Right lobe of liver (tissue), 6 donors: ENCODE results near the gene CLMP. TPM values are rescaled to one million over a fixed set of nuclear protein-coding genes. Genes with fewer than 3 reads are reported as not detected.

Experiments used
- ATAC-seq, 4 donors: fragments of 200-7000 bp; cut with Tn5 transposase; one replicate each; pipeline ENCODE4 v1.9.1; 2020; ENCODE audit warnings: mild to moderate bottlenecking in 4 of 4, moderate library complexity in 4 of 4
- DNase-seq, 3 donors: peaks; one replicate each; pipeline ENCODE4 v3.0.0-alpha.2; 2020
- H3K27ac ChIP-seq, 3 donors: fragments of 200-600 bp; one replicate each; pipeline ENCODE4 v1.8.0; 2022
- H3K27me3 ChIP-seq, 2 donors: fragments of 200-600 bp; one replicate each; pipeline ENCODE4 v1.8.0; 2022
- H3K36me3 ChIP-seq, 4 donors: fragments of 200-600 bp; sonication (generic) in 1 of 4; one replicate each; pipeline versions ENCODE4 v1.5.1 to v1.8.0; 2017 to 2022; ENCODE audit warnings: control low read depth in 1 of 4
- H3K4me1 ChIP-seq, 4 donors: fragments of 200-600 bp; sonication (generic) in 1 of 4; one replicate each; pipeline versions ENCODE4 v1.5.1 to v1.8.0; 2017 to 2022; ENCODE audit warnings: control low read depth in 1 of 4
- H3K4me3 ChIP-seq, 3 donors: fragments of 200-600 bp; one replicate each; pipeline ENCODE4 v1.8.0; 2022
- H3K9me3 ChIP-seq, 4 donors: fragments of 200-600 bp; sonication (generic) in 1 of 4; one replicate each; pipeline versions ENCODE4 v1.5.1 to v1.8.0; 2017 to 2022; ENCODE audit warnings: control low read depth in 1 of 4
- POLR2A ChIP-seq: fragments of 450-650 bp; IDR thresholded peaks from one replicate; pipeline ENCODE4 v1.6.1; 2017; ENCODE audit warnings: antibody characterized with exemption, mild to moderate bottlenecking
- WGBS: methylation state at CpG from one replicate; pipeline ENCODE4 v1.1.6; 2018; ENCODE audit warnings: low coverage, low lambda C conversion rate; ENCODE audit not compliant: insufficient coverage; ENCODE audit errors: missing lambda C conversion rate; 5-methylcytosine and 5-hydroxymethylcytosine counted together
- intact Hi-C, 2 donors: fragments of 100-400 bp; cut with DNase I; formaldehyde crosslinking; loops; one replicate each; pipeline versions ENCODE4 v1.11.2 to v1.14.1; 2022
- total RNA-seq, 6 experiments: library from RNA; depleted of rRNA in 2 of 6; stranded (reverse); fragments of >200 nt in 2 of 6; fragmentation: NEBNext Ultra II Directional in 3 of 6; extraction: Animal tissue kit (Norgen Biotek cat#: 25700) in 3 of 6; gene quantifications; one replicate each; pipeline versions ENCODE4 v1.1.0 to v1.2.4, GENCODE V29; 2016 to 2023
- TF ChIP-seq, protein P1 (sequence below), 4 donors: fragments of 200-600 bp in 3 of 4; fragments of 450-650 bp in 1 of 4; IDR thresholded peaks; one replicate each; pipeline versions ENCODE4 v1.5.1 to v1.8.0; 2016 to 2022; ENCODE audit warnings: antibody characterized with exemption in 4 of 4, mild to moderate bottlenecking in 2 of 4
- donor health status: DM: no; HTN: yes; CAD: no.
- donor health status: DM: no; HTN: no; CAD: no.
- donor health status: DM: no; HTN: no; CAD: no.
- donor health status: DM: no; HTN: yes; CAD: no.
- donor health status: DM: no; HTN: yes; CAD: no.

The CLMP gene
- total RNA-seq, 6 experiments from 2014 or later = 0.17 to 1.2 (median 0.51) TPM

GRCh38 chr11:123151366-123151765, 43.7 kb downstream of the CLMP start:
- H3K27me3 ChIP-seq = no peaks in the 10 kb centered on the region
- 59% methylated on average over 3 of the region's 3 CpGs for WGBS
- intact Hi-C loops = no loop called here
- no peaks in the 10 kb centered on the region for H3K36me3 ChIP-seq
- ATAC-seq = no peak
- H3K4me3 ChIP-seq = no peak overlapping the region
- no peaks in the 10 kb centered on the region for H3K9me3 ChIP-seq
- no peaks in the 10 kb centered on the region for H3K4me1 ChIP-seq
- TF ChIP-seq POLR2A = no peak
- TF ChIP-seq, protein P1, sequence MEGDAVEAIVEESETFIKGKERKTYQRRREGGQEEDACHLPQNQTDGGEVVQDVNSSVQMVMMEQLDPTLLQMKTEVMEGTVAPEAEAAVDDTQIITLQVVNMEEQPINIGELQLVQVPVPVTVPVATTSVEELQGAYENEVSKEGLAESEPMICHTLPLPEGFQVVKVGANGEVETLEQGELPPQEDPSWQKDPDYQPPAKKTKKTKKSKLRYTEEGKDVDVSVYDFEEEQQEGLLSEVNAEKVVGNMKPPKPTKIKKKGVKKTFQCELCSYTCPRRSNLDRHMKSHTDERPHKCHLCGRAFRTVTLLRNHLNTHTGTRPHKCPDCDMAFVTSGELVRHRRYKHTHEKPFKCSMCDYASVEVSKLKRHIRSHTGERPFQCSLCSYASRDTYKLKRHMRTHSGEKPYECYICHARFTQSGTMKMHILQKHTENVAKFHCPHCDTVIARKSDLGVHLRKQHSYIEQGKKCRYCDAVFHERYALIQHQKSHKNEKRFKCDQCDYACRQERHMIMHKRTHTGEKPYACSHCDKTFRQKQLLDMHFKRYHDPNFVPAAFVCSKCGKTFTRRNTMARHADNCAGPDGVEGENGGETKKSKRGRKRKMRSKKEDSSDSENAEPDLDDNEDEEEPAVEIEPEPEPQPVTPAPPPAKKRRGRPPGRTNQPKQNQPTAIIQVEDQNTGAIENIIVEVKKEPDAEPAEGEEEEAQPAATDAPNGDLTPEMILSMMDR (IDR thresholded peaks at IDR 0.05) = no peak
- no peak overlapping the region for H3K27ac ChIP-seq
- no peak for DNase-seq

DNA sequence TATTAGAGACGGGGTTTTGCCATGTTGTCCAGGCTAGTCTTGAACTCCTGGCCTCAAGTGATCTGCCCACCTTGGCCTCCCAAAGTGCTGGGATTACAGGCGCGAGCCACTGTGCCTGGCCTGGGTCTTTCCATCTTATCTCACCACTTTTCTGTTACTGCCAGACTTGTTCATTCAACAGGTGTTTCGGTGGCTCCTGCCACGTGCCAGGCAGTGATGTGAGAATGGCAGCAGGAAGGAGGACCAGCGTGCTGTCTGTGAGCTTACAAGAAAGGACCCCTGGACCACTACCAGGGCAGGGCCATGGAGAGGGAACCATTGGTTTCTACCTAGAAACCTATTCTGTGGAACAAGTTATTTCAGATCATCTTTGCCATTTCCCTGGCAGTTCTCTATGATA, 44.2 kb downstream of the CLMP start:
- ATAC-seq = no peak
- H3K4me1 ChIP-seq = no peaks in the 10 kb centered on the region
- H3K9me3 ChIP-seq = no peaks in the 10 kb centered on the region
- 81% methylated on average over 4 of the region's 6 CpGs for WGBS
- intact Hi-C loops = no loop called here
- no peaks in the 10 kb centered on the region for H3K36me3 ChIP-seq
- no peak overlapping the region for H3K27ac ChIP-seq
- H3K4me3 ChIP-seq = no peak overlapping the region
- H3K27me3 ChIP-seq = no peaks in the 10 kb centered on the region
- no peak for DNase-seq
- TF ChIP-seq, protein P1 (IDR thresholded peaks at IDR 0.05) = no peak
- TF ChIP-seq POLR2A = no peak

- Histone ChIP-seq H3K27me3 (no peaks in the 10 kb centered on the region), H3K9me3 (no peaks in the 10 kb centered on the region), H3K36me3 (no peaks in the 10 kb centered on the region), H3K4me1 (no peaks in the 10 kb centered on the region), H3K27ac (no peak overlapping the region), H3K4me3 (no peak overlapping the region)
- DNase-seq = no peak
- ATAC-seq = no peak
- TF ChIP-seq POLR2A = no peak
- TF ChIP-seq, protein P1 (IDR thresholded peaks at IDR 0.05) = no peak
- WGBS = 80% methylated on average over 3 of the region's 4 CpGs
- intact Hi-C loops = no loop called here
These were observed 46.1 kb downstream of the CLMP start for GRCh38 chr11:123148965-123149364.

DNA sequence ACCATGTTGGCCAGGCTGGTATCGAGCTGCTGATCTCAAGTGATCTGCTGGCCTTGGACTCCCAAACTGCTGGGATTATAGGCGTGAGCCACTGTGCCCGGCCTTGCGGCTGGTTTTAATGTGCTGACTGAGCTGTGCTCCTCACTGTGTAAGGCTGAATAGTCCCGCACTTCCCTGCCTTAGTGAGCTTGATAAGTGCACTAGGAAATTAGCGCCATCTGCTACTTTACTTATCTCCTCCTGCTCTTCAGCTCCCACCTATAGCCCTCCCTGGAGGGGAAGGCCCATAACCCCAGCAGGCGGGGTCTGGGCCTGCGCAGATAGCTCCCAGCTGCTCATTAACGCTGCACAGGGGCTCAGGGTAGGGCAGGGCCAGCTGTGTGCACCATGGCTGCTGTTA, 49.4 kb downstream of the CLMP start:
- H3K27me3 ChIP-seq = no peaks in the 10 kb centered on the region
- no peak overlapping the region for H3K27ac ChIP-seq
- TF ChIP-seq, protein P1 (IDR thresholded peaks at IDR 0.05) = no peak
- TF ChIP-seq POLR2A = no peak
- H3K36me3 ChIP-seq = no peaks in the 10 kb centered on the region
- H3K4me1 ChIP-seq = no peaks in the 10 kb centered on the region
- ATAC-seq (no peak), DNase-seq (no peak)
- H3K4me3 ChIP-seq = no peak overlapping the region
- 72% methylated on average over 5 of the region's 9 CpGs for WGBS
- H3K9me3 ChIP-seq = no peaks in the 10 kb centered on the region
- intact Hi-C loops = no loop called here

DNA sequence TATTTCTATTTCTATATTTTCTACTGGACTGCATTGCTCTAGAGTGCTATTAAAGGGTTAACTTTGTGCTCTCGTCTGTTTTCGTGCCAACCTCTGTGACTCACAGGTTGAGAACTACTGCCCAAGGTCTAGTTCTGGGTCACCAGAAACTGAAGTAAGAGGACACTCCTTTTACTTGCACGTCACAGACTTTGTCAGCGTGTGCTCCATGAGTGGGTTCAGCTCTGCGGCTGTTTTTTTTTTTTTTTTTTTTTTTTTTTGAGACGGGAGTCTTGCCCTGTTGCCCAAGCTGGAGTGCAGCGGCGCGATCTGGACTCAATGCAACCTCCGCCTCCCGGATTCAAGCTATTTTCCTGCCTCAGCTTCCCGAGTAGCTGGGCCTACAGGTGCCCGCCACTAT, 49.8 kb downstream of the CLMP start:
- Histone ChIP-seq H3K4me1 (no peaks in the 10 kb centered on the region), H3K4me3 (no peak overlapping the region), H3K27me3 (no peaks in the 10 kb centered on the region), H3K9me3 (no peaks in the 10 kb centered on the region), H3K27ac (no peak overlapping the region), H3K36me3 (no peaks in the 10 kb centered on the region)
- WGBS = 56% methylated on average over 13 of the region's 13 CpGs
- ATAC-seq = peak in 1 of 4 donors; percentile 94
- no peak for DNase-seq
- TF ChIP-seq, protein P1 (IDR thresholded peaks at IDR 0.05) = no peak
- no peak for TF ChIP-seq POLR2A
- intact Hi-C loops = no loop called here
